ENCODE results near the gene DAND5. TPM values are rescaled to one million over a fixed set of nuclear protein-coding genes. Genes with fewer than 3 reads are reported as not detected.
A peak's percentile ranks its signal among the peaks of the same experiment; 100 is the strongest.

DAND5 gene
- total and polyA plus RNA-seq, 9 of the 15 experiments (the other 6 are each of a cell fraction or from before 2014, with no cell fraction given) = 0.22 to 0.83 (median 0.60) TPM

- TF ChIP-seq MGA (IDR thresholded peaks at IDR 0.05) (no peak), EGR1 (conservative IDR thresholded peaks at IDR 0.05) (peak; percentile 37; the same call in 1 of the 2 replicates), TSC22D4 (tag; IDR thresholded peaks at IDR 0.05) (no peak), ID3 (CRISPR knock-in tag; IDR thresholded peaks at IDR 0.05) (no peak), ID3 (tag; IDR thresholded peaks at IDR 0.05) (no peak), CHD4 (IDR thresholded peaks at IDR 0.05; ENCODE audit: insufficient read depth, insufficient replicate concordance, low read depth, low read length, poor library complexity, severe bottlenecking) (no peak), RBM15 (IDR thresholded peaks at IDR 0.05; ENCODE audit: insufficient read depth, low read length) (no peak), ZNF224 (CRISPR knock-in tag; IDR thresholded peaks at IDR 0.05) (no peak), PRMT5 (CRISPR knock-in tag; IDR thresholded peaks at IDR 0.05) (no peak), ILF3 (IDR thresholded peaks at IDR 0.05; ENCODE audit: borderline replicate concordance) (no peak), GABPB1 (CRISPR knock-in tag; IDR thresholded peaks at IDR 0.05) (no peak), ZBED1 (IDR thresholded peaks at IDR 0.05) (no peak), ZNF76 (CRISPR knock-in tag; IDR thresholded peaks at IDR 0.05; ENCODE audit: borderline replicate concordance) (no peak)
- TF ChIP-seq, protein P1, sequence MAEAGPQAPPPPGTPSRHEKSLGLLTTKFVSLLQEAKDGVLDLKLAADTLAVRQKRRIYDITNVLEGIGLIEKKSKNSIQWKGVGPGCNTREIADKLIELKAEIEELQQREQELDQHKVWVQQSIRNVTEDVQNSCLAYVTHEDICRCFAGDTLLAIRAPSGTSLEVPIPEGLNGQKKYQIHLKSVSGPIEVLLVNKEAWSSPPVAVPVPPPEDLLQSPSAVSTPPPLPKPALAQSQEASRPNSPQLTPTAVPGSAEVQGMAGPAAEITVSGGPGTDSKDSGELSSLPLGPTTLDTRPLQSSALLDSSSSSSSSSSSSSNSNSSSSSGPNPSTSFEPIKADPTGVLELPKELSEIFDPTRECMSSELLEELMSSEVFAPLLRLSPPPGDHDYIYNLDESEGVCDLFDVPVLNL (CRISPR knock-in tag; IDR thresholded peaks at IDR 0.05; ENCODE audit: low read depth) = no peak
Observed at GRCh38 chr19:12969292-12969988, at the start of gene DAND5 (continued).

Measured in K562 (cell line).